AG10803 (cell line): Measurements from ENCODE around the gene ETNK2.
"Not testable (repeated sequence)": the region's sequence is repeated elsewhere in the genome, so short reads cannot be mapped to it uniquely, and the experiment has no call there.

Experiments
- DNase-seq: peaks from one replicate; pipeline ENCODE4 v3.0.0; 2010; ENCODE audit warnings: low read depth
- H3K4me3 ChIP-seq: 2 replicates; pipeline ENCODE4 v1.5.1; 2011; ENCODE audit warnings: mild to moderate bottlenecking, low read length, control low read depth
- TF ChIP-seq, protein P1 (sequence below): conservative IDR thresholded peaks from 2 replicates; pipeline ENCODE4 v1.5.1; 2011; ENCODE audit warnings: mild to moderate bottlenecking, low read length, control low read depth, inconsistent platforms

Gene ETNK2

DNA sequence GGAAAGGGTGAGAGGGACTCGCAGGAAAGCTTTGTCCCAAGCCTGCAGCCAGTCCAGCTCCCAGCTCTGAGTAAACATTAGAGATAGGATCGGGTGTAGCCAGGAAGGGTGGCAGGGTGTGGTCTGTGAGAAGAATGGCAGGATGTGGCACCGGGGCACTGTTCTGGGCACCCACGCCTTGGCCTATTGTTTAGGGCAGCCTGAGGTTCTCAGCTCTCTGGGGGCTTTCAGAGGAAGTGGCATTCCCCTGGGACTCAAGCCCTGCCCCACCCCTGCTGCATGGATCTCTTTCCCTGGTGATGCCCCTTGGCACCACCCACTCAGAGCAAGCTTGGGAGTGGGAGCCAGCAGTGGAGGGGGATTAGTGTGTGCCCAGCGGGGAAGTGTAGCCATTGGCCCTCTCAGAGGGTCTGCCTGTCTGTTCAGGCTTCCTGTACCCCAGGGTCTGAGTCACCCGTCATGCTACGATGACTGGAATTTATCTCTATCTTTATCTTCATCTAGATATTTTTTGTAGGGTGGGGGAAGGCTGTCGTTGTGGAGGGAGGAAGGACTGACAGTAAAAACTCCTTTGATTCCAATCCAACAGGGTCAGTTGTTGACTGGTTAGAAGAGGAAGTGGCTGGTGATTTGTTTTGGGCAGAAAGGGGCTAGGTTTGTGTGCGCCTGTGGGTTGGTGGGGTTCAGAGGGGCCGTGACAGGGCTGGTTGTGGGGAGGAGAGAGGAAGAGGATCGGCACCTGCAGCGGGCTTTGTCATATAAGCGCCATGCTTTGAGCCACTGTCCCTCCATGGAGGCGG lies 47.3 kb downstream of the ETNK2 start:
- TF ChIP-seq, protein P1, sequence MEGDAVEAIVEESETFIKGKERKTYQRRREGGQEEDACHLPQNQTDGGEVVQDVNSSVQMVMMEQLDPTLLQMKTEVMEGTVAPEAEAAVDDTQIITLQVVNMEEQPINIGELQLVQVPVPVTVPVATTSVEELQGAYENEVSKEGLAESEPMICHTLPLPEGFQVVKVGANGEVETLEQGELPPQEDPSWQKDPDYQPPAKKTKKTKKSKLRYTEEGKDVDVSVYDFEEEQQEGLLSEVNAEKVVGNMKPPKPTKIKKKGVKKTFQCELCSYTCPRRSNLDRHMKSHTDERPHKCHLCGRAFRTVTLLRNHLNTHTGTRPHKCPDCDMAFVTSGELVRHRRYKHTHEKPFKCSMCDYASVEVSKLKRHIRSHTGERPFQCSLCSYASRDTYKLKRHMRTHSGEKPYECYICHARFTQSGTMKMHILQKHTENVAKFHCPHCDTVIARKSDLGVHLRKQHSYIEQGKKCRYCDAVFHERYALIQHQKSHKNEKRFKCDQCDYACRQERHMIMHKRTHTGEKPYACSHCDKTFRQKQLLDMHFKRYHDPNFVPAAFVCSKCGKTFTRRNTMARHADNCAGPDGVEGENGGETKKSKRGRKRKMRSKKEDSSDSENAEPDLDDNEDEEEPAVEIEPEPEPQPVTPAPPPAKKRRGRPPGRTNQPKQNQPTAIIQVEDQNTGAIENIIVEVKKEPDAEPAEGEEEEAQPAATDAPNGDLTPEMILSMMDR = no peak
- no peak overlapping the region for H3K4me3 ChIP-seq
- no peak for DNase-seq

DNA sequence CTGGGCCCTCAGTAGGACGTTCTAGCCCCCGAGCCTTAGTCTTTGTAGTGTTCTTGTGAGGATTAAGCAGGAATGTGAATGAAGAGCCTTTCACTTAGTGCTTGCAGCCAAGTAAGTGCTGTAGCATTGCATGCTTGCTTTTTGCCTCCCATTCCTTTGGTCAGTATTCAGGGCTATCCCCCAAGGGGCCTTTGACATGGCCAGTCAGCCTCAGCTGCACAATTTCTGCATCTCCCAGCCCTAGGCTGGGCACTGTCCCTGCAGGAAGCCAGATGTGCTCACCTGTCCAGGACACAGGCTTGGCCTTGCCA lies 48.5 kb downstream of the ETNK2 start:
- TF ChIP-seq, protein P1 = no peak
- H3K4me3 ChIP-seq = no peak overlapping the region
- peak; percentile 21 for DNase-seq

DNA sequence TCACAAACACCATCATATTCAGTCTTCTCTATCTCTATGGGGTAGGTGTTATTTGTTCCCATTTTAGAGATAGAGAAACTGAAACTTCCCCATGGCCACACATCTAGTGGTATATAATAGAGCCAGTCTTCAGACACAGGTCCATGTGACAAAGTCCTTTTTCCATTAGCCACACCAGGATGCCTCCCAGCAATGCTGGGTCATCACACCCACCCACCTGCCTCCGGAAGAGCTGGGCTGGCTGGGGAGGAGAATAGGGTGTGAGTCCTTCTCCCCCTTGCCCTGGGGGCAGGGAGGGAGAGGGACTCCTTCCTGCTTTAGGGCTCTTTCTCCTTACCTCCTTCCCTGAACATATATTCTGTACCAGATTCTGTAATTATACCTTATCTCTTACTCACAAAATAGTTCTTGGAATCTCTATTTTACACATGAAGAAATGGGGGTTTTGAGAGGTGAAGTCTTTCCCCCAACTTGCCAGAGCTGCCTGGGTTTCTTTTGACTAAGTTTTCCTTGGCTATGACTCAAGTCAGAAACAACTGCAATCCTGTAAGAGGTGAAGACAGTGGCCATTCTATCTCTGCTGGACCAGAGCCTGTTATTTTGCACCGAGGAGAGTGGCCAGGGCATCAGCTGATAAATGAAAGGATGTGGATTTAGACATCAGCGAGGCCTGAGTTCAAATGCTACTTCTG lies 49.0 kb downstream of the ETNK2 start:
- TF ChIP-seq, protein P1 = no peak
- no peak for DNase-seq
- H3K4me3 ChIP-seq = no peak overlapping the region

DNA sequence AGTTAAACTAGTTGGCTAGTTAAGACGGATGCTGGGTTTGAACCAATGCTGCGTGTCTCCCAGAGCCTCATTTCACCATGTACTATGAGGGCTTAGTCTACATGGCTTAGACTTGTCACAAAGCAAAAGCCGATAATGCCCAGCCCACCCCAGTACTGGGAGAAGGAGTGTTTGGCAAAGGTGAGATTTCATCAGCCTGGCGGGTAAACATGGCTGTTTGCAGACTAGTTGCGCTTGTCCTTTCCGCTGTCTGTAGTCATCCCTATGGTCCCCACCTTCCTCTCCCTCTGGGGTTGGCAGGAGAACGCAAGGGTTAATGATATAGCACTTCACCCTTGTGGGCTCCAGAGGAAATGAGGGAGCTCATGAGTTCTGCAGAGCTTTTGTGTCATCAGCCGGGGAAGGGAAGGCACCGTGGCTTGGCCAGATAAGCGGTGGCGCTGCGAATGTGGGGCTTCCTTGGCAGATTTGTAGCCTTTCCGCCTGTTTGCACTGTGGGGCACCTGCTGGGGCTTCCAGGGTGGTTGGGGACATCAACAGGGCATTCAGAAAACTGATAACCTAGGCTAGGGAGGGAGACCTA lies 49.7 kb downstream of the ETNK2 start:
- no peak overlapping the region for H3K4me3 ChIP-seq
- no peak for DNase-seq

DNA sequence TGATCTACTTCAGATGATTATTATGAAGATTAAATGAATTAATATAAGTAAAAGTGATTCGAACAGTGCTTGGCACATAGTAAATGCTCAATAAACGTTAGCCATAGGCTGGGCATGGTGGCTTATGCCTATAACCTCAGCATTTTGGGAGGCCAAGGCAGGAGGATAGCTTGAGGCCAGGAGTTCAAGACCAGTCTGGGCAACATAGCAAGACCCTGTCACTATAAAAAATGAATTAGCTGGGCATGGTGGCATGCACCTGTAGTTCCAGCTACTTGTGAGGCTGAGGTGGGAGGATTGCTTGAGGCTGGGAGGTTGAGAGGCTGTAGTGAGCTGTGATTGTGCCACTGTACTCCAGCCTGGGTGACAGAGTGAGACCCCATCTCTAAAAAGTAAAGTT lies 52.1 kb downstream of the ETNK2 start:
- not testable (repeated sequence) for H3K4me3 ChIP-seq, DNase-seq

More for the DNA sequence above, 49.7 kb downstream of the ETNK2 start:
- TF ChIP-seq, protein P1 = no peak

DNA sequence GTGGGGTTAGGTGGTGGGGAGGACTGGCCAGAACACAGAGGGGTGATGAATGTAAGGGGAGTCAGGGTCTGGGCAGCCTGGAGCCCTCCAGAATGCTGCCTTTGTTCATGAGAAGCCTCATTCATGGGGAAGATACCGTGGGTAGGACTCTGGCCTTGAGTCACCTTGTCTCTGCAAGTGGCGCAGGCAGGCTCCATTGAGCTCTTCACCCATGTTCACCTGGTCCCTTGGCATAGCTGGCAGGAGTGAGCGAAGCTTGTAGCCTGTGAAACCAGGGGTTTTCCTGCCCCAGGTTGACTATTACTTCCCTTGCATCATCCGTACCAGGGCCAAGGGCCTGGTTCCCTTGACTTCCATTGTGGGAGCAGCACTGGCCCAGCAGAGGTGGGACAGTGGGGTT lies 53.2 kb downstream of the ETNK2 start:
- TF ChIP-seq, protein P1 = no peak
- no peak overlapping the region for H3K4me3 ChIP-seq
- DNase-seq = no peak

DNA sequence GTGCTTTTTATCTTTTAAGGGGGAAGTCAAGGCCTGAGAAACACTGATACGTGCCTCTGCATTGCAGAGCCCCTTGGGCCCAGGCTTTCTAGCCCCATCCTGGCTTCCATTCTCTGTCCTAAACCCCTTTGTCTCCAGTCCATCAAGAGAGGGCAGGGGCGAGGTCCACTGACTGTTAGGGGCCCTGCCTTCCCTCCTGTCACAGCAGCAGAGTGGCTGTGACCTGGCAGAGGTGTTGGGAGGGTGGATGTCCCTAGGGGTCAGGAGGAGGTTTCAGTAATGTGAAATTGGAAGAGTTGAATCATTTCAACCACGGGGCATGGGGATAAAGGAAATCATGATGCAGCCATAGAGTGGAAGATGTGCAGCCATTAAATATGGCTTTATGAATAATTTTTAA lies 54.9 kb downstream of the ETNK2 start:
- TF ChIP-seq, protein P1 = no peak
- DNase-seq = no peak

More for the DNA sequence above, 54.9 kb downstream of the ETNK2 start:
- H3K4me3 ChIP-seq = no peak overlapping the region
